ENCODE results near the gene COL12A1.

COL12A1 gene

GRCh38 chr6:75176076-75176582, 29.7 kb downstream of the COL12A1 start:
- Histone ChIP-seq H3K27me3 (ENCODE audit: insufficient read depth, insufficient read length) (no peaks in the 10 kb centered on the region), H3K9me3 (ENCODE audit: insufficient read depth, low read length) (no peaks in the 10 kb centered on the region), H3K9ac (ENCODE audit: insufficient read length, low read depth) (no peak overlapping the region), H3K4me3 (ENCODE audit: insufficient read length, low read depth) (no peak overlapping the region), H3K4me1 (ENCODE audit: insufficient read depth, insufficient read length) (no peaks in the 10 kb centered on the region), H3K36me3 (ENCODE audit: insufficient read depth, insufficient read length, low read length) (peaks cover 13% of the 10 kb centered on the region)
- DNase-seq (ENCODE audit: low read depth, low spot score), result no peak
- TF ChIP-seq YY1 (IDR thresholded peaks at IDR 0.05; ENCODE audit: insufficient read depth, insufficient read length), result no peak
- no peak for TF ChIP-seq ZNF274 (IDR thresholded peaks at IDR 0.05; ENCODE audit: low read depth, low read length)
- no peak for TF ChIP-seq SUZ12 (IDR thresholded peaks at IDR 0.05; ENCODE audit: extremely low read depth, insufficient read depth, insufficient read length)

GRCh38 chr6:75171986-75172385, 33.9 kb downstream of the COL12A1 start:
- Histone ChIP-seq H3K4me1 (ENCODE audit: insufficient read depth, insufficient read length) (no peaks in the 10 kb centered on the region), H3K9me3 (ENCODE audit: insufficient read depth, low read length) (no peaks in the 10 kb centered on the region), H3K27me3 (ENCODE audit: insufficient read depth, insufficient read length) (no peaks in the 10 kb centered on the region), H3K9ac (ENCODE audit: insufficient read length, low read depth) (no peak overlapping the region), H3K4me3 (ENCODE audit: insufficient read length, low read depth) (no peak overlapping the region), H3K36me3 (ENCODE audit: insufficient read depth, insufficient read length, low read length) (peaks cover 10% of the 10 kb centered on the region)
- no peak for DNase-seq (ENCODE audit: low read depth, low spot score)
- TF ChIP-seq SUZ12 (IDR thresholded peaks at IDR 0.05; ENCODE audit: extremely low read depth, insufficient read depth, insufficient read length) (no peak), ZNF274 (IDR thresholded peaks at IDR 0.05; ENCODE audit: low read depth, low read length) (no peak), YY1 (IDR thresholded peaks at IDR 0.05; ENCODE audit: insufficient read depth, insufficient read length) (no peak)

GRCh38 chr6:75171567-75171966, 34.3 kb downstream of the COL12A1 start:
- H3K36me3 ChIP-seq (ENCODE audit: insufficient read depth, insufficient read length, low read length), result peaks cover 10% of the 10 kb centered on the region
- TF ChIP-seq ZNF274 (IDR thresholded peaks at IDR 0.05; ENCODE audit: low read depth, low read length), result no peak
- TF ChIP-seq YY1 (IDR thresholded peaks at IDR 0.05; ENCODE audit: insufficient read depth, insufficient read length), result no peak
- no peak for TF ChIP-seq SUZ12 (IDR thresholded peaks at IDR 0.05; ENCODE audit: extremely low read depth, insufficient read depth, insufficient read length)
- H3K9me3 ChIP-seq (ENCODE audit: insufficient read depth, low read length), result no peaks in the 10 kb centered on the region
- H3K27me3 ChIP-seq (ENCODE audit: insufficient read depth, insufficient read length), result no peaks in the 10 kb centered on the region
- no peak overlapping the region for H3K9ac ChIP-seq (ENCODE audit: insufficient read length, low read depth)
- H3K4me1 ChIP-seq (ENCODE audit: insufficient read depth, insufficient read length), result no peaks in the 10 kb centered on the region
- no peak for DNase-seq (ENCODE audit: low read depth, low spot score)
- no peak overlapping the region for H3K4me3 ChIP-seq (ENCODE audit: insufficient read length, low read depth)

GRCh38 chr6:75170691-75171560, 34.9 kb downstream of the COL12A1 start:
- Histone ChIP-seq H3K27me3 (ENCODE audit: insufficient read depth, insufficient read length) (no peaks in the 10 kb centered on the region), H3K36me3 (ENCODE audit: insufficient read depth, insufficient read length, low read length) (peaks cover 6% of the 10 kb centered on the region), H3K4me3 (ENCODE audit: insufficient read length, low read depth) (no peak overlapping the region), H3K9me3 (ENCODE audit: insufficient read depth, low read length) (no peaks in the 10 kb centered on the region), H3K4me1 (ENCODE audit: insufficient read depth, insufficient read length) (no peaks in the 10 kb centered on the region), H3K9ac (ENCODE audit: insufficient read length, low read depth) (no peak overlapping the region)
- no peak for DNase-seq (ENCODE audit: low read depth, low spot score)
- no peak for TF ChIP-seq SUZ12 (IDR thresholded peaks at IDR 0.05; ENCODE audit: extremely low read depth, insufficient read depth, insufficient read length)
- TF ChIP-seq YY1 (IDR thresholded peaks at IDR 0.05; ENCODE audit: insufficient read depth, insufficient read length), result no peak
- no peak for TF ChIP-seq ZNF274 (IDR thresholded peaks at IDR 0.05; ENCODE audit: low read depth, low read length)

- Histone ChIP-seq H3K4me3 (ENCODE audit: insufficient read length, low read depth) (no peak overlapping the region), H3K36me3 (ENCODE audit: insufficient read depth, insufficient read length, low read length) (peaks cover 5% of the 10 kb centered on the region), H3K9ac (ENCODE audit: insufficient read length, low read depth) (no peak overlapping the region), H3K9me3 (ENCODE audit: insufficient read depth, low read length) (no peaks in the 10 kb centered on the region), H3K27me3 (ENCODE audit: insufficient read depth, insufficient read length) (no peaks in the 10 kb centered on the region), H3K4me1 (ENCODE audit: insufficient read depth, insufficient read length) (no peaks in the 10 kb centered on the region)
- DNase-seq (ENCODE audit: low read depth, low spot score), result no peak
- no peak for TF ChIP-seq YY1 (IDR thresholded peaks at IDR 0.05; ENCODE audit: insufficient read depth, insufficient read length)
These were observed 35.9 kb downstream of the COL12A1 start for GRCh38 chr6:75169689-75170586.

- Histone ChIP-seq H3K27me3 (ENCODE audit: insufficient read depth, insufficient read length) (no peaks in the 10 kb centered on the region), H3K9me3 (ENCODE audit: insufficient read depth, low read length) (no peaks in the 10 kb centered on the region), H3K4me1 (ENCODE audit: insufficient read depth, insufficient read length) (no peaks in the 10 kb centered on the region), H3K36me3 (ENCODE audit: insufficient read depth, insufficient read length, low read length) (peaks cover 3% of the 10 kb centered on the region), H3K4me3 (ENCODE audit: insufficient read length, low read depth) (no peak overlapping the region), H3K9ac (ENCODE audit: insufficient read length, low read depth) (no peak overlapping the region)
- DNase-seq (ENCODE audit: low read depth, low spot score), result no peak
- TF ChIP-seq SUZ12 (IDR thresholded peaks at IDR 0.05; ENCODE audit: extremely low read depth, insufficient read depth, insufficient read length), result no peak
- no peak for TF ChIP-seq YY1 (IDR thresholded peaks at IDR 0.05; ENCODE audit: insufficient read depth, insufficient read length)
- no peak for TF ChIP-seq ZNF274 (IDR thresholded peaks at IDR 0.05; ENCODE audit: low read depth, low read length)
These were observed 38.0 kb downstream of the COL12A1 start for GRCh38 chr6:75167851-75168250.

- Histone ChIP-seq H3K27me3 (ENCODE audit: insufficient read depth, insufficient read length) (no peaks in the 10 kb centered on the region), H3K36me3 (ENCODE audit: insufficient read depth, insufficient read length, low read length) (peaks cover 3% of the 10 kb centered on the region), H3K4me1 (ENCODE audit: insufficient read depth, insufficient read length) (no peaks in the 10 kb centered on the region), H3K9me3 (ENCODE audit: insufficient read depth, low read length) (no peaks in the 10 kb centered on the region), H3K9ac (ENCODE audit: insufficient read length, low read depth) (no peak overlapping the region), H3K4me3 (ENCODE audit: insufficient read length, low read depth) (no peak overlapping the region)
- TF ChIP-seq SUZ12 (IDR thresholded peaks at IDR 0.05; ENCODE audit: extremely low read depth, insufficient read depth, insufficient read length) (no peak), ZNF274 (IDR thresholded peaks at IDR 0.05; ENCODE audit: low read depth, low read length) (no peak), YY1 (IDR thresholded peaks at IDR 0.05; ENCODE audit: insufficient read depth, insufficient read length) (no peak)
- DNase-seq (ENCODE audit: low read depth, low spot score), result no peak
These were observed 38.5 kb downstream of the COL12A1 start for GRCh38 chr6:75167325-75167724.
